Measurements from ENCODE around the gene GATB. TPM values are rescaled to one million over a fixed set of nuclear protein-coding genes. Genes with fewer than 3 reads are reported as not detected.

The GATB gene
- total and polyA plus RNA-seq, 2 of the 4 experiments (the other 2 are of a cell fraction): 18.7 to 20.3 TPM

GRCh38 chr4:151810476-151810875 is 49.7 kb upstream of the GATB start (continued):
- TF ChIP-seq CTCF (conservative IDR thresholded peaks at IDR 0.05; ENCODE audit: low read depth, low read length) (no peak), BHLHE40 (IDR thresholded peaks at IDR 0.05; ENCODE audit: low read depth, low read length) (no peak), MAZ (IDR thresholded peaks at IDR 0.05; ENCODE audit: borderline replicate concordance, low read depth, low read length) (no peak), POLR2A (IDR thresholded peaks at IDR 0.05; ENCODE audit: low read depth, low read length) (no peak), RAD21 (IDR thresholded peaks at IDR 0.05; ENCODE audit: low read length) (no peak)

- Histone ChIP-seq H3K4me3 (ENCODE audit: insufficient read depth, low read depth, low read length) (no peak overlapping the region), H3K27me3 (ENCODE audit: control insufficient read depth, insufficient read depth, low read length) (no peaks in the 10 kb centered on the region), H3K14ac (replicated peaks; ENCODE audit: low read depth, low read length) (no peak overlapping the region), H3K36me3 (ENCODE audit: control insufficient read depth, insufficient read depth, low read length) (no peaks in the 10 kb centered on the region), H3K23ac (ENCODE audit: low read depth, low read length) (no peak overlapping the region), H3K4me2 (ENCODE audit: low read depth, low read length) (no peak overlapping the region), H3K18ac (ENCODE audit: low read depth, low read length) (no peak overlapping the region), H3K9me1 (ENCODE audit: insufficient read depth, low read length) (peaks cover 4% of the 10 kb centered on the region), H3K27ac (ENCODE audit: insufficient read depth, low read length) (no peak overlapping the region), H2AFZ (replicated peaks; ENCODE audit: low read length, poor library complexity) (no peak overlapping the region), H4K8ac (ENCODE audit: low read depth in 2 of 2, low read length in 2 of 2) (no peak overlapping the region), H4K5ac (ENCODE audit: low read depth, low read length) (no peak overlapping the region), H4K91ac (ENCODE audit: insufficient read depth, low read depth, low read length) (no peak overlapping the region), H3K56ac (ENCODE audit: extremely low read depth, insufficient read depth, low read length) (no peak overlapping the region), H2BK120ac (ENCODE audit: low read depth, low read length) (no peak overlapping the region; the same call in 1 of the 2 replicates), H3K9me3 (ENCODE audit: control insufficient read depth, insufficient read depth, low read length) (peaks cover 5% of the 10 kb centered on the region), H2BK15ac (ENCODE audit: low read depth, low read length) (no peak overlapping the region), H2BK20ac (ENCODE audit: low read depth, low read length) (no peak overlapping the region), H4K20me1 (ENCODE audit: insufficient read depth, low read length) (no peaks in the 10 kb centered on the region), H2BK5ac (ENCODE audit: low read depth, low read length, poor library complexity, severe bottlenecking) (no peak overlapping the region), H2AK5ac (ENCODE audit: low read depth, low read length) (no peak overlapping the region), H3K4me1 (ENCODE audit: control insufficient read depth, insufficient read depth, low read length) (peaks cover 10% of the 10 kb centered on the region), H3K9ac (ENCODE audit: low read depth, low read length) (no peak overlapping the region), H2AK9ac (replicated peaks; ENCODE audit: low read depth, low read length, poor library complexity) (no peak overlapping the region), H3K79me1 (ENCODE audit: low read depth in 1 of 2, low read length in 2 of 2) (no peaks in the 10 kb centered on the region), H3K4ac (ENCODE audit: low read depth, low read length) (no peak overlapping the region)
- intact Hi-C loops (cut with micrococcal nuclease): no loop called here
- DNase-seq (no peak), ATAC-seq (ENCODE audit: low read depth) (no peak)
- no TSS peak for BruUV-seq (replicated peaks)
- WGBS, 2 experiments (ENCODE audit: extremely low coverage in 2 of 2, insufficient read length in 1 of 2): 83% methylated on average over 3 of the region's 6 CpGs; no CpG with 5 or more reads in 1 of the 2 experiments
- dilution Hi-C loops (cut with HindIII; ENCODE audit: low sequenced_read_pairs, unreplicated experiment): no loop called here
- CTCF ChIA-PET: interaction anchor here (1.4 kb wide), 1 partner anchor 8 kb away, joined by 3 read pairs; no protein-coding TSS in a partner anchor
- in situ Hi-C loops (cut with MboI; ENCODE audit: low sequenced_read_pairs): no loop called here
- POLR2A ChIA-PET (ENCODE audit: unreplicated experiment): no interaction called here
- TF ChIP-seq POLR2A (IDR thresholded peaks at IDR 0.05; ENCODE audit: low read depth, low read length): no peak
- no peak for TF ChIP-seq MAZ (IDR thresholded peaks at IDR 0.05; ENCODE audit: borderline replicate concordance, low read depth, low read length)
- no peak for TF ChIP-seq BHLHE40 (IDR thresholded peaks at IDR 0.05; ENCODE audit: low read depth, low read length)
- no peak for TF ChIP-seq RFX5 (IDR thresholded peaks at IDR 0.05; ENCODE audit: low read depth, low read length)
- TF ChIP-seq RAD21 (IDR thresholded peaks at IDR 0.05; ENCODE audit: low read length): no peak
- no peak for TF ChIP-seq FOS (IDR thresholded peaks at IDR 0.05; ENCODE audit: low read depth, low read length)
- no peak for TF ChIP-seq CHD1 (IDR thresholded peaks at IDR 0.05; ENCODE audit: low read depth, low read length)
- no peak for TF ChIP-seq SMC3 (IDR thresholded peaks at IDR 0.05; ENCODE audit: low read depth, low read length)
- no peak for TF ChIP-seq CEBPB (IDR thresholded peaks at IDR 0.05; ENCODE audit: low read depth, low read length)
- TF ChIP-seq MAFK (IDR thresholded peaks at IDR 0.05; ENCODE audit: low read depth, low read length): no peak
- TF ChIP-seq USF2 (IDR thresholded peaks at IDR 0.05; ENCODE audit: low read depth, low read length): no peak
- no peak for TF ChIP-seq NFE2L2 (IDR thresholded peaks at IDR 0.05; ENCODE audit: low read depth, low read length)
- TF ChIP-seq ELK1 (IDR thresholded peaks at IDR 0.05; ENCODE audit: borderline replicate concordance, low read depth, low read length): no peak
These were observed 48.9 kb upstream of the GATB start for GRCh38 chr4:151809716-151810115.

Measured in IMR-90 (cell line).